H1 (cell line): ENCODE measurements around the gene ITGA3. TPM values are rescaled to one million over a fixed set of nuclear protein-coding genes. Genes with fewer than 3 reads are reported as not detected.

ENCODE experiments used
- CTCF ChIA-PET: fragments of 300-600 bp; sonication (Branson Sonifier 250); formaldehyde crosslinking; loops from one replicate; lab custom pipeline; 2021; ENCODE audit not compliant: partially characterized antibody; lab: Charles Lee
- POLR2A ChIA-PET: fragments of 300-600 bp; sonication (Branson Sonifier 250); formaldehyde crosslinking; loops from one replicate; lab custom pipeline; 2021; ENCODE audit warnings: inconsistent platforms; ENCODE audit not compliant: partially characterized antibody; lab: Charles Lee
- DNase-seq, 2 experiments: peaks; one replicate each; pipeline versions ENCODE4 v3.0.0 to v3.0.0-alpha.2; 2010 to 2022; ENCODE audit warnings: low spot score in 2 of 2, low read depth in 1 of 2, mixed read lengths in 1 of 2
- FAIRE-seq: peaks from 2 replicates; lab custom pipeline; 2011; peaks lifted over from hg19 to GRCh38; lab: Jason Lieb, UNC
- H2AFZ ChIP-seq: 2 replicates; pipeline ENCODE4 v1.8.1; 2012; ENCODE audit warnings: low read length, inconsistent platforms
- H2AK5ac ChIP-seq: 2 replicates; pipeline ENCODE4 v1.6.1; 2013; ENCODE audit warnings: low read depth, low read length
- H2BK120ac ChIP-seq: replicated peaks from 2 replicates; pipeline ENCODE3; 2013; ENCODE audit warnings: low read depth, low read length, inconsistent platforms
- H2BK12ac ChIP-seq: 2 replicates; pipeline ENCODE4 v1.6.1; 2013; ENCODE audit warnings: low read depth, low read length
- H2BK15ac ChIP-seq: 2 replicates; pipeline ENCODE4 v1.6.1; 2013; ENCODE audit warnings: low read length
- H2BK20ac ChIP-seq: 2 replicates; pipeline ENCODE4 v1.6.1; 2013; ENCODE audit warnings: low read length
- H2BK5ac ChIP-seq: 2 replicates; pipeline ENCODE4 v1.6.1; 2013; ENCODE audit warnings: low read depth, low read length
- H3K14ac ChIP-seq: 2 replicates; pipeline ENCODE4 v1.6.1; 2013; ENCODE audit warnings: inconsistent platforms; ENCODE audit not compliant: insufficient read length
- H3K18ac ChIP-seq: 2 replicates; pipeline ENCODE4 v1.6.1; 2013; ENCODE audit warnings: low read length; ENCODE audit errors: extremely low read depth
- H3K23ac ChIP-seq: 2 replicates; pipeline ENCODE4 v1.6.1; 2013; ENCODE audit warnings: inconsistent platforms; ENCODE audit not compliant: insufficient read length
- H3K23me2 ChIP-seq: 2 replicates; pipeline ENCODE4 v1.6.1; 2013; ENCODE audit warnings: low read depth, low read length
- H3K27ac ChIP-seq: 2 replicates; pipeline ENCODE4 v1.6.1; 2011; ENCODE audit warnings: low read depth, low read length, inconsistent platforms
- H3K27me3 ChIP-seq, 4 experiments: replicated peaks in 1 of 4; 1 replicate in 1 of 4; 2 replicates in 3 of 4; pipeline versions ENCODE4 v1.6.1 to v1.8.1; 2011 to 2013; ENCODE audit warnings: low read length in 3 of 4, mild to moderate bottlenecking in 3 of 4, inconsistent platforms in 2 of 4, mixed read lengths in 2 of 4, moderate library complexity in 1 of 4; ENCODE audit not compliant: control insufficient read depth in 3 of 4, insufficient read depth in 3 of 4; ENCODE audit errors: extremely low read depth in 1 of 4
- H3K36me3 ChIP-seq, 4 experiments: 2 replicates each; pipeline versions ENCODE4 v1.6.1 to v1.8.1; 2011 to 2013; ENCODE audit warnings: mild to moderate bottlenecking in 4 of 4, low read length in 3 of 4, moderate library complexity in 2 of 4, control low read depth in 1 of 4, inconsistent platforms in 1 of 4; ENCODE audit not compliant: insufficient read depth in 4 of 4, control insufficient read depth in 2 of 4
- H3K4ac ChIP-seq: replicated peaks from 2 replicates; pipeline ENCODE3; 2013; ENCODE audit warnings: low read length, low read depth, mixed read lengths, inconsistent platforms; ENCODE audit not compliant: insufficient read length
- H3K4me1 ChIP-seq, 4 experiments: replicated peaks in 1 of 4; 1 replicate in 1 of 4; 2 replicates in 3 of 4; pipeline versions ENCODE4 v1.6.1 to v1.8.1; 2011 to 2013; ENCODE audit warnings: low read length in 3 of 4, inconsistent platforms in 2 of 4, mixed read lengths in 1 of 4; ENCODE audit not compliant: insufficient read depth in 4 of 4, control insufficient read depth in 3 of 4
- H3K4me2 ChIP-seq, 2 experiments: 2 replicates each; pipeline versions ENCODE4 v1.6.1 to v1.8.1; 2011 to 2013; ENCODE audit warnings: low read depth in 2 of 2, low read length in 2 of 2, control low read depth in 1 of 2, inconsistent platforms in 1 of 2, mild to moderate bottlenecking in 1 of 2; ENCODE audit not compliant: insufficient read depth in 1 of 2
- H3K4me3 ChIP-seq, 4 experiments: fragments of 200-600, 300-600 bp in 1 of 4; sonication (generic), shearing (Covaris generic), sonication (Bioruptor Twin) in 1 of 4; 2 replicates each; pipeline versions ENCODE4 v1.5.1 to v1.8.1; 2011 to 2016; ENCODE audit warnings: low read length in 4 of 4, low read depth in 3 of 4, control low read depth in 2 of 4, inconsistent platforms in 2 of 4, mild to moderate bottlenecking in 2 of 4, mixed read lengths in 1 of 4, moderate library complexity in 1 of 4; ENCODE audit not compliant: insufficient read depth in 2 of 4; ENCODE audit errors: extremely low read depth in 1 of 4
- H3K56ac ChIP-seq: replicated peaks from 2 replicates; pipeline ENCODE3; 2013; ENCODE audit warnings: low read depth, mild to moderate bottlenecking, mixed read lengths, low read length, inconsistent platforms; ENCODE audit not compliant: insufficient read length
- H3K79me1 ChIP-seq: 2 replicates; pipeline ENCODE4 v1.6.1; 2013; ENCODE audit warnings: low read depth, low read length, control low read depth
- H3K79me2 ChIP-seq, 2 experiments: 2 replicates each; pipeline versions ENCODE4 v1.6.1 to v1.8.1; 2012 to 2013; ENCODE audit warnings: low read length in 2 of 2, mild to moderate bottlenecking in 2 of 2, inconsistent platforms in 1 of 2; ENCODE audit not compliant: insufficient read depth in 2 of 2, control insufficient read depth in 1 of 2
- H3K9ac ChIP-seq, 4 experiments: replicated peaks in 1 of 4; 1 replicate in 1 of 4; 2 replicates in 3 of 4; pipeline versions ENCODE4 v1.6.1 to v1.8.1; 2011 to 2013; ENCODE audit warnings: low read depth in 3 of 4, low read length in 3 of 4, control low read depth in 2 of 4, mild to moderate bottlenecking in 2 of 4, moderate library complexity in 2 of 4, inconsistent platforms in 1 of 4; ENCODE audit errors: extremely low read depth in 1 of 4
- H3K9me3 ChIP-seq, 2 experiments: 2 replicates each; pipeline versions ENCODE4 v1.6.1 to v1.8.1; 2012 to 2013; ENCODE audit warnings: mild to moderate bottlenecking in 2 of 2, moderate library complexity in 2 of 2, control low read depth in 1 of 2, inconsistent platforms in 1 of 2, low read depth in 1 of 2, low read length in 1 of 2, mixed read lengths in 1 of 2; ENCODE audit not compliant: insufficient read depth in 2 of 2
- H4K20me1 ChIP-seq, 2 experiments: replicated peaks in 1 of 2; 2 replicates each; pipeline versions ENCODE3 to v1.8.1; 2011 to 2013; ENCODE audit warnings: inconsistent platforms in 2 of 2, low read length in 2 of 2, mild to moderate bottlenecking in 1 of 2; ENCODE audit not compliant: insufficient read depth in 2 of 2, control insufficient read depth in 1 of 2
- H4K5ac ChIP-seq: 2 replicates; pipeline ENCODE4 v1.6.1; 2013; ENCODE audit warnings: low read length, low read depth, mixed read lengths, inconsistent platforms; ENCODE audit not compliant: insufficient read length
- H4K8ac ChIP-seq: 2 replicates; pipeline ENCODE4 v1.8.0; 2013; ENCODE audit warnings: mild to moderate bottlenecking, moderate library complexity, low read length, inconsistent platforms; ENCODE audit not compliant: insufficient read depth; ENCODE audit errors: extremely low read depth
- H4K91ac ChIP-seq: replicated peaks from 2 replicates; pipeline ENCODE3; 2013; ENCODE audit warnings: low read length, mixed read lengths, inconsistent platforms; ENCODE audit not compliant: insufficient read length
- CTCF ChIP-seq, 3 experiments: IDR thresholded peaks; 1 replicate in 2 of 3; 2 replicates in 1 of 3; pipeline versions ENCODE4 v1.5.1 to v1.6.1; 2011; ENCODE audit warnings: low read length in 3 of 3, mild to moderate bottlenecking in 3 of 3, inconsistent platforms in 2 of 3, low read depth in 1 of 3, moderate library complexity in 1 of 3; ENCODE audit not compliant: insufficient read depth in 1 of 3; ENCODE audit errors: control extremely low read depth in 1 of 3
- GTF2F1 ChIP-seq: IDR thresholded peaks from 2 replicates; pipeline ENCODE4 v1.6.1; 2012; ENCODE audit warnings: low read depth, low read length, improper control_type of control experiment, borderline replicate concordance
- JUN ChIP-seq: IDR thresholded peaks from 2 replicates; pipeline ENCODE4 v1.6.1; 2011; ENCODE audit warnings: low read depth, mild to moderate bottlenecking, improper control_type of control experiment, low read length
- KDM1A ChIP-seq: fragments of 200-600, 300-600 bp; sonication (generic); IDR thresholded peaks from 2 replicates; pipeline ENCODE4 v1.7.1; 2016; ENCODE audit warnings: mild to moderate bottlenecking, low read length, borderline replicate concordance
- SIN3A ChIP-seq, 2 experiments: IDR thresholded peaks in 1 of 2; conservative IDR thresholded peaks in 1 of 2; 2 replicates each; pipeline ENCODE4 v1.6.1; 2011 to 2012; ENCODE audit warnings: low read length in 2 of 2, improper control_type of control experiment in 1 of 2, low read depth in 1 of 2, mild to moderate bottlenecking in 1 of 2
- USF2 ChIP-seq: IDR thresholded peaks from 2 replicates; pipeline ENCODE4 v1.6.1; 2011; ENCODE audit warnings: low read length, improper control_type of control experiment
- YY1 ChIP-seq: IDR thresholded peaks from 2 replicates; pipeline ENCODE4 v1.6.1; 2011; ENCODE audit warnings: low read depth, mild to moderate bottlenecking, low read length
- WGBS, 2 experiments: shearing (Covaris generic) in 1 of 2; methylation state at CpG; one replicate each; pipeline versions ENCODE4 v1.1.6 to v1.1.7; 2013 to 2015; ENCODE audit warnings: low lambda C conversion rate in 2 of 2, mixed read lengths in 2 of 2, inconsistent platforms in 1 of 2, low coverage in 1 of 2, missing lambda C conversion rate in 1 of 2; ENCODE audit not compliant: insufficient replicate concordance in 2 of 2, insufficient coverage in 1 of 2, insufficient read length in 1 of 2; ENCODE audit errors: extremely low coverage in 1 of 2, missing lambda C conversion rate in 1 of 2; 5-methylcytosine and 5-hydroxymethylcytosine counted together
- polyA plus RNA-seq, 7 experiments: library from polyadenylated mRNA; depleted of rRNA in 3 of 7; stranded (reverse) in 5 of 7; unstranded in 2 of 7; fragments of >200 nt in 5 of 7; fragments of 200-250 nt in 2 of 7; gene quantifications; 1 replicate in 5 of 7; 2 replicates in 1 of 7; 4 replicates in 1 of 7; pipeline versions ENCODE4 v1.2.1 to v1.2.3, GENCODE V29; 2011 to 2013; ENCODE audit warnings: missing spikeins in 2 of 7, mixed read lengths in 2 of 7
- total RNA-seq: library from RNA; stranded (reverse); fragmentation: NEBNext Ultra II Directional; extraction: Animal tissue kit (Norgen Biotek cat#: 25700); gene quantifications from 2 replicates; pipeline ENCODE4 v1.2.1, GENCODE V29; 2021

Gene ITGA3
- total and polyA plus RNA-seq, 2 of the 8 experiments (the other 6 are each of a cell fraction or from before 2014, with no cell fraction given): 24.0 to 24.2 TPM

- Histone ChIP-seq H3K23me2 (no peaks in the 10 kb centered on the region), H2BK15ac (no peak overlapping the region), H3K79me1 (no peaks in the 10 kb centered on the region), H4K20me1 (no peaks in the 10 kb centered on the region), H3K14ac (no peak overlapping the region), H2BK12ac (no peak overlapping the region), H2AFZ (no peak overlapping the region), H3K27me3 (no peaks in the 10 kb centered on the region), H2BK5ac (no peak overlapping the region), H3K4ac (no peak overlapping the region), H3K79me2 (no peaks in the 10 kb centered on the region), H2BK20ac (no peak overlapping the region), H3K23ac (no peak overlapping the region), H3K36me3 (no peaks in the 10 kb centered on the region), H3K56ac (no peak overlapping the region), H4K91ac (no peak overlapping the region), H3K9me3 (no peaks in the 10 kb centered on the region), H3K18ac (no peak overlapping the region), H3K4me1 (no peaks in the 10 kb centered on the region; a peak in 1 of 7 replicates), H2BK120ac (no peak overlapping the region), H3K27ac (no peak overlapping the region), H3K4me2 (no peak overlapping the region), H4K5ac (no peak overlapping the region), H4K8ac (peak overlapping the region; percentile 63; the same call in 1 of the 2 replicates), H3K4me3 (no peak overlapping the region), H2AK5ac (no peak overlapping the region), H3K9ac (no peak overlapping the region)
- ChIA-PET POLR2A (interaction anchor here (1.4 to 2.1 kb wide), 5 partner anchors 15 to 66 kb away, joined by 3 to 7 read pairs (median 3); partner anchors contain the start of gene ITGA3), CTCF (interaction anchor here (0.6 to 3.4 kb wide), 42 partner anchors 9 to 356 kb away, joined by 3 to 69 read pairs (median 5); partner anchors contain the start of genes DLX3, ITGA3 and SAMD14)
- FAIRE-seq (peak; percentile 86), DNase-seq (peak in 1 of 2 experiments; percentile 94)
- 60% methylated on average over 9 of the region's 10 CpGs; no CpG with 5 or more reads in 1 of the 2 experiments for WGBS, 2 experiments
- peak; percentile 98 to 99 (median 98) for TF ChIP-seq CTCF (IDR thresholded peaks at IDR 0.05; ENCODE audit: control extremely low read depth in 1 of 3, insufficient read depth in 1 of 3, low read depth in 1 of 3, low read length in 3 of 3)
- no peak for TF ChIP-seq JUN
- TF ChIP-seq YY1: 0 out of 2 replicates have a peak, but pooled peaks have one; percentile 40
- peak; percentile 22; the same call in 1 of the 2 replicates for TF ChIP-seq USF2
- peak; percentile 95 for TF ChIP-seq KDM1A
- peak in 1 of 2 experiments; percentile 76; a peak in 2 of 4 replicates for TF ChIP-seq SIN3A (conservative IDR thresholded peaks at IDR 0.05 in 1 of 2, IDR thresholded peaks at IDR 0.05 in 1 of 2; ENCODE audit: low read depth in 1 of 2, low read length in 2 of 2)
- TF ChIP-seq GTF2F1: no peak
Measured at GRCh38 chr17:50087246-50087911, 31.5 kb downstream of the ITGA3 start.
